ENCODE measurements around the gene CMSS1.

The CMSS1 gene

GRCh38 chr3:99875581-99875928 lies 57.9 kb downstream of the CMSS1 start:
- no peak for DNase-seq (ENCODE audit: low read depth)

DNA sequence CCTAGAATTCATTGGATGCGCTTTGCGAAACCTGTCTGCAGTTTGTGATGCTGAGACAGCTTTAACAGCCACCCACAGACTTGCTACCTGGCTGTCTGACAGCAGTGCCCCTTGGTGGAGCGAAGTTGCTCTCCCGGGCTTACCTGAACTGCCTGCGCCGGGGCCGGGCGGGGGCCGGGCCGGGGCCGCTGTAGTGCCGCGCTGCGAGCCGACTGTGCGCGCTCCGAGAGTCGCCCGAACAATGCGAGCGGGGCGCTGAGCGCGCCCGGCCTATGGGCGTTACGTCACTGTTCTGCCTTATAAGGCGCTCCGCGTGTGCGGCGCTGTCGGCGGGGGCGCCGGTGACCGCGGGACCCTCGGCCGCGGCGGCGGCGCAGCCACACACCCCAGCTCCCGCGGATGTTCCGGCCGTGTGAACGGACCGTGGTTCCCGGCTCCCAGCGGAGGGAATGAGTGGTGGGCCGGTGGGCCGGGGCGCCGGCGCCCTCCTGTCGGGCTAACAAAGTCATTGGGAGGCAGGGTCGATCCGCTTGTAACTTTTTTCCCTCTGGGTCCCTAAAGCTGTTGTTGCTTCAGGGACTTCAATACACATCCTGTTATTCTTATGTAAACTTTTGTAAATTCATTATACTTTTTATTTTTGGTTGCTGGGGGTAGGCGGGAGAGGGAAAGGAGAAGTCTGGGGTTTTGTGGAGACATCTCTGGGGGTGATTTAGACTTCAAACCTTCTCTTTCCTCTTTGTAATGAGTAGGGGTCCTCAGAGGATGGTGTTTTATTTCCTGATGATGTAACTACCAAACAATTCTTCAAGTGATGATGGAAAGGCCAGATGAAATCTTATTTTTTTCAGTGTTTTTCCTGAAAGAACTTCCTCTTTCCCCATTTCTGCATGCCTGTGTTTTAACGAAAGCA lies 58.5 kb downstream of the CMSS1 start:
- peak; percentile 43 for DNase-seq (ENCODE audit: low read depth)

DNA sequence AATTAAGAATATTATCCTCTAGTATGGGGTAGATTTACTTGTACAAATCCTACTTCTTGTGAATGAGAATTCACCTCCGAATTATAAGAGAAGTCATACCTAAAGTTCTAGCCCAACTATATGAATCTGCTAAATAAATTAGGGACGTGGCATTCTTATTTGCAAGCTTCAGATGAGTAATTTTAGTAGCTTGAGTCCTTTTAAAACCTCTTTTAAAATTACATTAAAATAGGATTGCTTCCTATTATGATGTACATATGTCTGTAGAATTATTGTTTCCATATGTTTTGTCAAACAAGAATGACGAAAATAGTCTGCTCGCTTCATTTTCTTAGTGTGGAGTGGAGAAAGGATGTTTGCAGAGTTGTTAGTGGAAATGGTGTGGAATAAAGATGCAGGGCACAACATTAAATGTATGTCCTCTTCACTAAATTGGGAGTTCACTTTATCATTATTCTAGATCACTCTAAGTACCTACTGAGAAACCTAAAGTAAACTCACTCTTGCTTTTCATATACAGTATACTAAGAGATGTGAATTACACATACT lies 59.4 kb downstream of the CMSS1 start:
- DNase-seq (ENCODE audit: low read depth): no peak

- DNase-seq (ENCODE audit: low read depth): no peak
Observed at GRCh38 chr3:99878005-99878404, 60.3 kb downstream of the CMSS1 start.

- DNase-seq (ENCODE audit: low read depth): no peak
Observed at GRCh38 chr3:99879275-99879674, 61.6 kb downstream of the CMSS1 start.

DNA sequence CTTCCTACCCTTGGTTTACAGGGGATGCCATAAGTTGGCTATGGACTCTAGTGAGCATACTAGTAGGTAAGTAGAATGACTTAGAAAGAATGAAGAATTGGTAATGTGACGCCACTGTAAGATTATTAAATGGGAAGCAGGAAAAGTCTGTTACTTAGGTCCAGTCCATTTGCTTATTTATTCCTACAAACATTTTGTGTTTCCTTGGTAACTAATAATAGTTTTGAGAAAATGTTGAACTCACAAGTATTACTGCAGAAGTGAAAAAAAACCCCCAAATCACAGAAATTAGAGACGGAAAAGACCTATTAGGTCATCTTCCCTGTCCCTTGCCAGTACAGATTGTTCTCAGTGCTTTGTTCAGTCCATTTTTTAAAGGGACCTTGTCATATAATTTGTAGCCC lies 63.5 kb downstream of the CMSS1 start:
- DNase-seq (ENCODE audit: low read depth): no peak

- no peak for DNase-seq (ENCODE audit: low read depth)
Observed at GRCh38 chr3:99882436-99883137, 64.9 kb downstream of the CMSS1 start.

- no peak for DNase-seq (ENCODE audit: low read depth)
Observed at GRCh38 chr3:99883138-99883461, 65.4 kb downstream of the CMSS1 start.

GRCh38 chr3:99883693-99884092 lies 66.0 kb downstream of the CMSS1 start:
- no peak for DNase-seq (ENCODE audit: low read depth)

DNA sequence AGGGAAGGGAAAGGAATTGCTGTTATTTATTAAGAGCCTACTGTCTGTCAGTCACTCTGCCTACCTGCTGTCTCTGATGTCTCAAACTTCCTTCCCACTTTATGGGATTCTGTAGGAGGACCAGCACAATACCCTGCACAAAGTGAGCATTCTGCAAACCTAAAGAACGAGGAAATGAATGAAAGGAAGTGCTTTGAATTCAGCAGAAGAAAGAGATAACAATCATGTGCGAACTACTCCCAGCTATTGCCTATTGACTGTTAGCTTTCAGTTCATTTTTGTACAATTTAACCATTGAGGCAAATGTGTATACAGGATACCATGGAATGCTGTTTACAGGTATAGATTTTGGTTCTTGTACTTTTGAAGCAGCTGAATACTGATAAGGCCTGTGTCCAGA lies 66.8 kb downstream of the CMSS1 start:
- DNase-seq (ENCODE audit: low read depth): no peak

- DNase-seq (ENCODE audit: low read depth): no peak
Observed at GRCh38 chr3:99885085-99885484, 67.4 kb downstream of the CMSS1 start.

DNA sequence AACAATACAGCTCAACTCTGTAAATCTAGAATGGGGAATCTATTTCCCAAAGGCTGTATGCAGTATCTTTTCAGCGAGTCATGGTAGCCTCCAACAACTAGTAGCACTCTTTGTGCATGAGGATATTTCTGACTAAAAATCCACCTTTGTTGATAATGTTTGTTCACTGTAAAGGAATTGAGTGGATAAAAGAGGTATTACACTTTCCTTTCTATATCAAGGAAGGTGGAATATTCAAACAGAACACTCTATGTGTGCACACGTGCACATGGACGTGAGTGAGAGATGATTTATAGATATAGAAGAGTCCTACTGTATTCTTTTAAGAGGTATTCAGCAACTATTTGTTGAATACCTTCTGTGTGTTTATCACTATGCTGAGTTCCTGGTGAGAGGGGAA lies 68.2 kb downstream of the CMSS1 start:
- DNase-seq (ENCODE audit: low read depth): no peak

DNA sequence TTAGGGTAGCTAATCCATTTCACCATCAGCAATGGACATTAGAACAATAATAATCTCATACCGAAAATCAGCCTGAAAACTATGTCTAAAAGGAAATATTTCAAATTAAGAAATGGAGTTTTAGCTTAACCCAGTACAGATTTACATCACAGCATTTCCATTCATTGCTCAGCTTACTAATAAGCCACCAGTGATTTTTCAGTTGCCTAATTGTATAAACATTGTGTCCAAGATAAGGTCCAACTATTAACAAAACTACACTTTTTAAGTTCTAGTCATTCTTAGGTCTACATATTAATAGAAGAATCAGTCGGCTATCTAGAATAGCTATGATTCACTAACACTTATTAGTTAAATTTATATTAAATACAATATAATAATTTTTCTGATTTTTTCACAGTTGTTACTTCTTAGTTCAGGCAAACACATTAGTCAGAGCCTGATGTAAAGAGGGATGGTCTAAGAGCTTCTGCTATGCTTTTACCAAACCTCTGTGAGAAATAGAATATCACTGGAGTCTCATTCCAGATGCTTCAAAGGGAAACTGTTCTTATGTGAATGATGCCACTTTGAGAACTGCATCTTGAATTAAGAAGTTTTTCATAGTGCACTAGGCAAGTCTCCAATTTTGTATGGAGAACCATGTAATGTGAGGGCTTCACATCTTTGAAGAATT lies 74.1 kb downstream of the CMSS1 start:
- no peak for DNase-seq (ENCODE audit: low read depth)

DNA sequence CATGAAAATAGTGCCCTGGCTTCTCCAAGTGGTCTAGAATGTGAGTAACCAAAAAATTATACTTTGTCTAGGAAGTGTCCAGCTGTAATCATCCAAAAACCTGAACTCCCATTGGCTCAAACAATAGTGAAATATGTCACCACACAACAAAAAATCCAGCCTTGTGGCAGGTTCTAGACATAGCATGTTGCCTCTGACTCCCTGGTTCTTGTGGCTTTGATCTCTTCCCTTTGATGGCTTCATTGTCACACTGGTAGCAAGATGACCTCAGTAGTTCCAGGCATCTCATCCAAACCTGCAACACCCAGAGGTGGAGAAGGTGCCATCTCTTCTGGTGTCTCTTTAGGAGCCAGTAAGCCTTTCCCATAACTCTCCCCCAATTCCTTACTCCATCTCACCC lies 74.7 kb downstream of the CMSS1 start:
- DNase-seq (ENCODE audit: low read depth): no peak

- no peak for DNase-seq (ENCODE audit: low read depth)
Observed at GRCh38 chr3:99895131-99895696, 77.6 kb downstream of the CMSS1 start.

DNA sequence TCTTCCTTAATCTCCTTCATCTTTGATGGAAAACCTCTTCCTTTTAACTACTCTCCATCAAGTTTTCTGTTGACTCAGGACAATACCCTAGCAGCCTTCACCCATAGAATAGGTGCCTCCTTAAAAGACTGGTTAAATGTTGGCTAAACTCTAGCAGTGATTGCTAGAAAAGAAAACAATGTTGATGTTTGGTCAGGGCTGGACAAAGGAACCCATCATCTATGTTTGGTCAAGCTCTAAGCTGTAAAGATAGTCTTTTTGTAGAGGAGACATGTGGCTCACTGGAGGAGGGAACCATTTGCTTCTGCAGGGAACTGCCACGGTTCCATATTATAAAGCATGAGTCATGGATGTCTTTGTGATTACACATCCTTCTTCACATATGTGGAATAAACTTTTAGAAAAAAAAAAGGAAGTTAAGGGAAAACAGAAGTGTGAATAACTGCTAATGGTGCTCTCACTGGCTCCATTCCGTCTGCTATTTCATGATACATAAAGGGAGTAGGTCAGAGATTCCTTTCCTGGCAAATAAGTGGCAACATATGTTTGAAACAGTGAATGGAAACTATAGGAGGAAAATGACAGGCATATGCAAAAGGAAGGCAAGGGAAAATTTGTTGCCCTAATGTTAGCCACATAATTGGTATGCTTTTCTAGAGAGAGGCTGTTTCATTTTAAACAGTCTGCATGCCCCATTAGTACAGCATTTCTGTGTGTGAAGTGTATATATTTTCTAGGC lies 78.2 kb downstream of the CMSS1 start:
- no peak for DNase-seq (ENCODE audit: low read depth)

- DNase-seq (ENCODE audit: low read depth): no peak
Observed at GRCh38 chr3:99896482-99896881, 78.8 kb downstream of the CMSS1 start.

DNA sequence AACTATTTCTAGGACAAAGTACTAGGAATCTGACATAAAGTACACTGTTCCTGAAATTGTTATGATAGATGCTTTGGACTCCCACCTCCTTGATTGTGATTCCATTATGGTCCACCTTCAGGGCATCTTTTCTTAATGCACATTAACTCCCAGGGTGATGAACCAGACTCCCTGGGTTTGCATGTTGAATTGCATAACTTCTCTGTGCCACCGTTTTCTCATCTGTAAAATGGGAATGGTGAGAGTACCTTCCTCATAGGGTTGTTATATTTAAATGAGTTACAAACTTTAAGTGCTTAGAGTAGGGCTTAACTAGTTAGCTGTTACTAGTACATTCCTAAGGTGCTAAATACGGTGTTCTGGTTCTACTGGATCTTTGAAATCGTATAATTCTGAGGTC lies 81.9 kb downstream of the CMSS1 start:
- DNase-seq (ENCODE audit: low read depth): no peak

GRCh38 chr3:99900248-99900647 lies 82.6 kb downstream of the CMSS1 start:
- no peak for DNase-seq (ENCODE audit: low read depth)

DNA sequence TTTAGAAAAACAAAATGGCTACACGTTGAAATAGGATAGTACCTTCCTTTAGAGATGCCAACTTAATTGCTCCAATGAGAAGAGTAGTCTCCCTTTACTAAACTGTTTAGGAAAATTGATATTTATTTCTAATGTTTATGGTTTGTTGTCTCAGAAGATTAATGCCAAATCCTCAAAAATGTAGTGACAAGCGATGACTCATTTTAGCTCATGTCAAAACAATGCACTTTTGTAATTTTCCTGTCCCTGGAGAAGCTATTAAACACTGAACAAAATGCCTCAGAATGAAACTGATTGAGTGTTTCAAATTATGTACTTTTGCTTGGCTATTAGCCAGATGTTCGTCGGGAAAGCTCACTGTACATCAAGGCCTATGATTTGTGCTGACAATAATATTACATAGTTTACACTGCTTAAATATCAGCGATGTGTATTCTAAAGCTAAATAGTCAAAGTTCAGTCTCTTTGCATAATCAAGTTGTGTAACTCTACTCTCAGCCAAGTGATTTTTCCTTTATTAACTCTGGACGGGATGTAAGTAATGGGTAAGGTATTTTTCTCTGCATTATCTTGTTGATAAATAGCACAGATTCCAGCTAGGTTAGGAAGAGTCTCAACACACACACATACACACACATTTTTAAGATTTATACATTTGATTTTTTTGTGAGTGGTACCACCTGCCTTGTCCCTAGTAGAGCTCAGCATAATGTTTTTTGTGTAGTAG lies 83.7 kb downstream of the CMSS1 start:
- no peak for DNase-seq (ENCODE audit: low read depth)

DNA sequence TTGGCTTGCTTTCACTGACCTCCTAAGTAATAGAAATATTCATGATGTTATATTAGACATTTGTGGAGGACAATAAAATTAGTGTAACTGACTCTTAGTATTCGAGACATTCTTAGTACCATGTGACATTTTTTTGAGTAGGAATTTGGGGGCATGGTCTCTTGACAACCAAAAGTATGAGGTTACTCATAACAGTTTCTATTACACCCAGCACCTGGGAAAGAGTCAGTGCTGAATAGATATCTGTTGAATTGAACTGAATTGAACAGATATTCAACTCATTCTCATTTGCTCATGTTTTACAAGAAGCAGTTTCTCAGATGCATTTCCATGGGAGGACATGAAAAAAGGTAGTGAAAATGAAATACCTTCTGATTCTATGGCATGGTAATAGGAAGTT lies 84.4 kb downstream of the CMSS1 start:
- no peak for DNase-seq (ENCODE audit: low read depth)
